ENCODE data around the gene INHA.
A peak's percentile ranks its signal among the peaks of the same experiment; 100 is the strongest.

Gene INHA

DNA sequence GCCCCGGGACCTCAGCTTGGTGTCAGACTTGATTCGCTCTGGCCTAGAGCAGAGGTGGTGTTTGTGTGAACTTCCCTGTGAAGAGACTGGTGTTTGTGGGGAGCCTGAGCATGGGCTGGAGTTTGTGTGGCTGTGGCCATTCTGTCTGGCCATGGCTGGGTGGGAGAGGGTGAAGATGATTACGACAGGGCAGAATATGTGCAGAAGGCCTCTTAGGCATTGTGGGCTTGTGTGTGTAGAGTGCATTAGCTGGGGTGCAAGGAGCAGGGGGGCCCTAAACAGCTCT lies 11.3 kb upstream of the INHA start:
- Histone ChIP-seq H3K36me3 (ENCODE audit: insufficient read depth, low read length) (no peaks in the 10 kb centered on the region), H3K4me3 (ENCODE audit: low read depth in 1 of 2, low read length in 2 of 2) (no peak overlapping the region)

DNA sequence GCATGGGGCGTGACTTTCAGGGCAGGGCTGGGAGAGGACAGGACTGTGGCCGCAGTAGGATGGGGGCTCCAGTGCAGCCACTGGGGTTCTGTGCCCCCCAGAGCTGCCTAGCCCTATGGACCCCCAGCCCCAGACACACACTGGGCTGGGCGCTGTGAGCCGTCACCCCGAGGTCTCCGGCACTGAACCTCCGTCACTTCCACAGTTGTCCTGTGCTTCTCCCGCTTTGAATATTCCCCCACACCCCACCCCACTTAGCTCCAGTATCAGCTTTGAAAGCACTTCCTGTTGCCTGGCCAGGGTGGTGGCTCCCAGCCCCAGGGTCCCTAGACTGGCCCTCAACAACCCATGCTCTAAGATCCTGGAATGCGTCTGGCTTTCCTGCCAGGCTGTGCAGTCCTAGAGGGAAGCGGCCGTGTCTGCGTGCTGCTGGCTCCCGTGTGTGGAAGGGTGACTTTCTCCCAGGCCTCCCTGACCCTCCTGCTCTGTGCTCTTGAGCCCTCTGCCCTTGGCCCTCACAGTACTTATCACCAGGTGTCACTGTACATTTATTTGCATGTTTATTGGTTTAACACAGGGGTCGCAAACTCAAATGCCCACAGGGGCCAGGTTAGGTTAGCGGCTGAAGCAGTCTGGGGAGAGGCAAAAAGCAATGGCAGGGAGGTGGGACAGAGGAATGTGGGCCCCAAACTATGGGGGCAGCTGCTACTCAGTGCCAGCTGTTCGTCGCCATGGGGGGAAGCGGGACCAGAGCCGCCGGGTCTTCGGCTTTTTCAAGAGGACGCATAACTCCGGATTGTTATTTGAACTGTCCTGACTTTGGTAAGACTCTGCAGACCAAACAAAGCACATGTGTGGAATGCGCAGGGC lies 10.7 kb upstream of the INHA start:
- Histone ChIP-seq H2AFZ (ENCODE audit: low read depth, low read length) (no peak overlapping the region), H4K20me1 (ENCODE audit: insufficient read depth, low read length) (no peaks in the 10 kb centered on the region; the same call in 1 of the 2 replicates), H3K9me3 (ENCODE audit: insufficient read depth, low read length, severe bottlenecking) (no peaks in the 10 kb centered on the region), H3K27ac (ENCODE audit: low read length) (no peak overlapping the region), H3K36me3 (ENCODE audit: insufficient read depth, low read length) (no peaks in the 10 kb centered on the region), H3K4me3 (ENCODE audit: low read depth in 1 of 2, low read length in 2 of 2) (no peak overlapping the region), H3K4me2 (ENCODE audit: insufficient read depth, low read length) (no peak overlapping the region), H3K9ac (ENCODE audit: low read depth, low read length) (no peak overlapping the region), H3K79me2 (ENCODE audit: insufficient read depth, low read length) (no peaks in the 10 kb centered on the region), H3K4me1 (ENCODE audit: insufficient read depth, low read length) (no peaks in the 10 kb centered on the region), H3K27me3 (ENCODE audit: insufficient read depth, low read length, poor library complexity) (no peaks in the 10 kb centered on the region)
- DNase-seq: no peak
- peak; percentile 21; the same call in 1 of the 3 replicates for ATAC-seq (ENCODE audit: insufficient read depth, low read depth)
- TF ChIP-seq EZH2 (IDR thresholded peaks at IDR 0.05; ENCODE audit: borderline replicate concordance, low read depth, low read length, severe bottlenecking): no peak
- TF ChIP-seq, protein P1, sequence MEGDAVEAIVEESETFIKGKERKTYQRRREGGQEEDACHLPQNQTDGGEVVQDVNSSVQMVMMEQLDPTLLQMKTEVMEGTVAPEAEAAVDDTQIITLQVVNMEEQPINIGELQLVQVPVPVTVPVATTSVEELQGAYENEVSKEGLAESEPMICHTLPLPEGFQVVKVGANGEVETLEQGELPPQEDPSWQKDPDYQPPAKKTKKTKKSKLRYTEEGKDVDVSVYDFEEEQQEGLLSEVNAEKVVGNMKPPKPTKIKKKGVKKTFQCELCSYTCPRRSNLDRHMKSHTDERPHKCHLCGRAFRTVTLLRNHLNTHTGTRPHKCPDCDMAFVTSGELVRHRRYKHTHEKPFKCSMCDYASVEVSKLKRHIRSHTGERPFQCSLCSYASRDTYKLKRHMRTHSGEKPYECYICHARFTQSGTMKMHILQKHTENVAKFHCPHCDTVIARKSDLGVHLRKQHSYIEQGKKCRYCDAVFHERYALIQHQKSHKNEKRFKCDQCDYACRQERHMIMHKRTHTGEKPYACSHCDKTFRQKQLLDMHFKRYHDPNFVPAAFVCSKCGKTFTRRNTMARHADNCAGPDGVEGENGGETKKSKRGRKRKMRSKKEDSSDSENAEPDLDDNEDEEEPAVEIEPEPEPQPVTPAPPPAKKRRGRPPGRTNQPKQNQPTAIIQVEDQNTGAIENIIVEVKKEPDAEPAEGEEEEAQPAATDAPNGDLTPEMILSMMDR (IDR thresholded peaks at IDR 0.05; ENCODE audit: borderline replicate concordance, extremely low read depth, low read length, poor library complexity, severe bottlenecking): no peak

More for the DNA sequence above, 11.3 kb upstream of the INHA start:
- Histone ChIP-seq H2AFZ (ENCODE audit: low read depth, low read length) (no peak overlapping the region), H4K20me1 (ENCODE audit: insufficient read depth, low read length) (no peaks in the 10 kb centered on the region; the same call in 1 of the 2 replicates), H3K4me2 (ENCODE audit: insufficient read depth, low read length) (no peak overlapping the region), H3K27me3 (ENCODE audit: insufficient read depth, low read length, poor library complexity) (no peaks in the 10 kb centered on the region), H3K27ac (ENCODE audit: low read length) (no peak overlapping the region), H3K9ac (ENCODE audit: low read depth, low read length) (no peak overlapping the region), H3K9me3 (ENCODE audit: insufficient read depth, low read length, severe bottlenecking) (no peaks in the 10 kb centered on the region), H3K79me2 (ENCODE audit: insufficient read depth, low read length) (no peaks in the 10 kb centered on the region), H3K4me1 (ENCODE audit: insufficient read depth, low read length) (no peaks in the 10 kb centered on the region)
- ATAC-seq (ENCODE audit: insufficient read depth, low read depth) (0 out of 3 replicates have a peak, but pooled peaks have one; percentile 13), DNase-seq (no peak)
- TF ChIP-seq, protein P1 (IDR thresholded peaks at IDR 0.05; ENCODE audit: borderline replicate concordance, extremely low read depth, low read length, poor library complexity, severe bottlenecking): no peak
- TF ChIP-seq EZH2 (IDR thresholded peaks at IDR 0.05; ENCODE audit: borderline replicate concordance, low read depth, low read length, severe bottlenecking): no peak

DNA sequence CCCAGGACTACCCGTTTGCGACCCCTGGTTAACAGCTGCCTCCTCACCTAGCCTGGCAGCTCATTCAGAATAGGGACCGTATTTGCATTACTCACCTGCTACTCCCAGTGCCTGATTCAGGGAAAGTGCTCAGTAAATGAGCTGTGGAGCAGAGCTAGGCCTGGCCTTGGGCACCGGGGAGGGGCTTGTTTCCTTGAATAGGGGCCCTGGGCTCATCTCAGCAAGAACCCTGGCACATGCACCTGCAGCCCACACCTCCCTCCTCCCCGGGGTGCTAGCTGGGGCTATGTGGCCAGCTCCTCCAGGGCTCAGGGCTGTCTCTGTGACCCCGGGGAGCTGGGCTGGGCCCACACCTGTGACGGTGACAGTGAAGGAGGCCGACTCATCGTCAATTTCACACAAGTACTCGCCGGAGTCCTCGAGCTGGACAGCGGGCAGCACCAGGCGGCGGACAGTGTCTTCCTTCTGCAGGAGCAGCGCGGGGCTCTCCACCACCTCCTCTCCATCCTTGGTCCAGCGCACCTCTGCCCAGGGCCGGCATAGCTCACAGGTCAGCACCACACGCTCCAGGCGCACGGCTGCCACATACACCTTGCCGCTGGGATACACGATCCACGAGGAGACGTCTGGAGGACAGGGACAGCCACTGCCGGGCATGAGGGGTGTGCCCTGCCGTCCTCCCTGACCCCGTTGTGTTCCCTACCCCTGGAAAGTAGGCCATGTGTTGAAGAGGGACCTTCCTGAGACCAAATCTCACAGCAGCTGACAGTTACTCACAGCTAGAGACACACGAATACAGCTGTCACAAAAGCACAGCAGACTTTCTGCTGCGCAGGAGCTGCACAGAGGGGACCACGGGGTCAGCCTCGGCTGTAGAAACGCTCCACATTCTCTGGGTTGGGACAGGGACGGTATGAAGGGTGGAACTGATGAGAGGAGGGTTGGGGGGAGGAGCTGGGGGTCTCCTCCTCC lies 9.8 kb upstream of the INHA start:
- Histone ChIP-seq H2AFZ (ENCODE audit: low read depth, low read length) (no peak overlapping the region), H3K9me3 (ENCODE audit: insufficient read depth, low read length, severe bottlenecking) (no peaks in the 10 kb centered on the region), H3K9ac (ENCODE audit: low read depth, low read length) (no peak overlapping the region), H3K4me1 (ENCODE audit: insufficient read depth, low read length) (no peaks in the 10 kb centered on the region), H3K4me3 (ENCODE audit: low read depth in 1 of 2, low read length in 2 of 2) (no peak overlapping the region), H3K79me2 (ENCODE audit: insufficient read depth, low read length) (no peaks in the 10 kb centered on the region), H3K27me3 (ENCODE audit: insufficient read depth, low read length, poor library complexity) (no peaks in the 10 kb centered on the region), H3K4me2 (ENCODE audit: insufficient read depth, low read length) (no peak overlapping the region), H3K27ac (ENCODE audit: low read length) (no peak overlapping the region), H3K36me3 (ENCODE audit: insufficient read depth, low read length) (no peaks in the 10 kb centered on the region), H4K20me1 (ENCODE audit: insufficient read depth, low read length) (no peaks in the 10 kb centered on the region; the same call in 1 of the 2 replicates)
- DNase-seq (no peak), ATAC-seq (ENCODE audit: insufficient read depth, low read depth) (0 out of 3 replicates have a peak, but pooled peaks have one; percentile 12)
- no peak for TF ChIP-seq EZH2 (IDR thresholded peaks at IDR 0.05; ENCODE audit: borderline replicate concordance, low read depth, low read length, severe bottlenecking)
- TF ChIP-seq, protein P1 (IDR thresholded peaks at IDR 0.05; ENCODE audit: borderline replicate concordance, extremely low read depth, low read length, poor library complexity, severe bottlenecking): no peak

All from DND-41 (cell line).